GM21528 (cell line): ENCODE measurements around the gene FCGBP.
"Not testable (repeated sequence)": the region's sequence is repeated elsewhere in the genome, so short reads cannot be mapped to it uniquely, and the experiment has no call there.

Source experiments
- ATAC-seq: cut with Tn5 transposase; IDR thresholded peaks from one replicate; pipeline ENCODE4 v1.9.1; 2021; ENCODE audit warnings: mild to moderate bottlenecking, moderate library complexity; ENCODE audit not compliant: unreplicated experiment, low FRiP score

Gene FCGBP

DNA sequence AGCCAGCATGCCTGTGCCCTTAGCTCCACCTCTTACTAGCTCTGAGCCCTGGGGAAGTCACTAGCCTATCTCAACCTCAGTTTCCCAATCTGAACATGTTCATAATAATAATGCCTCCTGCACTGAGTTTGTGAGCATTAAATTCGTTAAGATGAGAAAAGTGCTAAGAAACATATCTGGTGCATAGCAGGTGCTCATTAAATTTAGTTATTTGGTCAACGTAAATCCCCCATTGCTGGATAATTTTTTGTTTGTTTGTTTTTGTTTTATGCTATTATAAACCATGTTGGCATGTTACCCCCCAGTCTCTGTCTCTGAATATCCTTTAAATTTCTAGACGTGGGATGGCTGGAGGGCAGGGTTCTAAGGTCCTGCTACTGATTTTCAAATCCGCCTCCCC lies 10.6 kb downstream of the FCGBP start:
- ATAC-seq = no peak

DNA sequence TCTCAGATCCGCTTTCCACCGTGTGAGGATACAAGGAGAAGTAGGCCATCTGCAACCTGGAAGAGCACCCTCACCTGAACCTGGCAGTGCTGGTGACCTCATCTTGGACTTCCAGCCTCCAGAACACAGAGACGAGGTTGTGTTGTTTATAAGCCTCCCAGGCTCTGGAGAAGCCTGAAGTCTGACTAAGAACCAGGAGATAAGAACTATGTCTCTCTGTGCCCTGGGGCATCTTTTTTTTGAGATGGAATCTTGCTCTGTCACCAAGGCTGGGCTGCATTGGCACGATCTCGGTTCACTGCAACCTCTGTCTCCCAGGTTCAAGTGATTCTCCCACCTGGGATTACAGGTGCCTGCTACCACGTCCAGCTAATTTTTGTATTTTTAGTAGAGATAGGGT lies 14.5 kb downstream of the FCGBP start:
- no peak for ATAC-seq

DNA sequence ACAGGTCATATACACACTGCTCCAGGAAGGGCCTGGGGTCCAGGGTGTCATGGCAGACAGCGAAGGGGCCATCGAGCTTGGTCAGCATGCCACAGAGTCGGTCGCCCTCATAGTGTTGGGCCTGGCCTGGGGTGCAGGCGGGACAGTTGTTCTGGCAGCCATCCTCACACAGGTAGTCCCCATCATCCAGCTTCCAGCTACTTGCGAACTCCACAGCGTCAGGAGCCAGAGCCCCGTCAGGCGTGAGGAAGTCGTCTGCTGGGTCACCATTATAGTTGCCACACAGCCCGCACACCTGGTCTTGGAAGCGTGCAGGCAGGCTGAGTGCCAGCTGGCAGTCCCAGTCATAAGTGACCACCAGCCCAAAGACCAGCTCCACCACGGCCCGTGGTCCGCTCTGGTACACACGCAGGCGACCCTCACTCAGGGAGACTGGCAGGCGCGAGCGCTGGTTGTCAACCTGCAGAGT lies 16.2 kb downstream of the FCGBP start:
- ATAC-seq = no peak

DNA sequence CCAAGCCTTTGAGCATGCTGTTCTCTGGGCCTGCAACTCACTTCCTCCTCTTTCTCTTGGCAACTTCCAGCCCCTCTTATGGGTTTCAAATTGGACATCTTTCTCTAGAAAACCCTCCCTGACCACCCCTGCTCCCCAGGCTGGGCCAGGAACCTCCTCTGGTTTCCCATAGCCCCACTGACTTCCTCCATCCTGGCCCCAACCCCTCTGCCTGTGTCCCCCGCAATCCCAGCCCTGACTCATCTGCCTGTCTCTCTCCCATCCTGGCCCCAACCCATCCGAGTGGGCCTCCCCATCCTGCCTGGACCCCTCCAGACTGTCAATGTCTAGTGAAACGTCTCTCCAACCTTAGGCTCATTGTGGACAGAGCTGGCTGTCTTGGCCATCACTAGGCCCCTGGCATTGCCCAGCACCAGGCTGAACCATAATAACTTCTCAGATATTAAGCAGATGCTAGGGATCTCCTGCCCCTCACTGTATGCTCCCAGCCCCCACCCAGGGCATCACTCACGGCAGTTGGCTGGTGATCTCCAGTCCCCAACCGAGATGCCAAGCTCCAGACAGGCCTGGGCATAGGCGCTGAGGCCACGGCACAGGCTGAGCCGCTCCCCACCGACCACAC lies 16.8 kb downstream of the FCGBP start:
- no peak for ATAC-seq

DNA sequence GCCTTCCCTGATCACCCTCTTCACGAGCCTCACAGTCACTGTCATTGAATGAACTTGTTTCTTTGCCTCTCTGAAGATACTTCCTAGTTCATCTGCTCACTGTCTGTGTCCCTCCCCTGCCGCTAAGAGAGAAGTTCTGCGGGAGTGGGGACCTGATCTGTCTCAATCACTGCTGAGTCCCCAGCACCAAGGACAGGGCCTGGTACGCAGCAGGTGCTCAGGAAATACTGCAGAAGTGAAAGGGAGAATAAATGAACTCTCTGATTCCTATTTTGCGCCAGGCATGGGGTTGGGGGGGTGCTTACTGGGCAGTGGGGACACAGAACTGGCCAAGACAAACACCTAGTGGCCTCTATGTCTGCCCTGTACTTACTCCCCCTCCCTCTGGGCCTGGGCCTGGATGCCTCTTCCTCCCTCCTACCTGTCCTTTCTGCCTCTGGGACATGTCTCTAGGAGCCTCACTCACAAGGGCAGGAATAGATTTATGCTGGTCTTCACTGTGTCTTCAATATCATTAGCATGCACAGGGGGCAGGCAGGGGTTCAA lies 17.5 kb downstream of the FCGBP start:
- no peak for ATAC-seq

DNA sequence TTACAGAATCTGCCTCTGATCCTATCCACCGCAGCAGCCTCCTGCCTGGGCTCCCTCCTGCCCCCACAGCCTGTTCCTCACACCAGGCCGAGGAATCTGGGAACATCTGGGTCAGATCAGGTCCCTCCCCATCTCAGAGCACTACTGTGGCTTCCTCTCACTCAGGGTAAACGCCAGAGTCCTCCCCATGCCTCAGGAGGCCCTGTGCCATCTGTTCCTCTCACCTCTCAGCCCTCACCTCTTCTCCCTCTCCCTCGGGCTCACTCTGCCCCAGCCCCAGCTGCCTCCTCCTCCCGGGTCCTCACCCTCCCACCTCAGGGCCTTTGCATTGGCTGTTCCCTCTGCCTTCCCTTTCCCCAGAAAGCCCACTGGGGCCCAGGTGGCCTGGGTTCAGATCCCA lies 18.2 kb downstream of the FCGBP start:
- ATAC-seq = no peak

DNA sequence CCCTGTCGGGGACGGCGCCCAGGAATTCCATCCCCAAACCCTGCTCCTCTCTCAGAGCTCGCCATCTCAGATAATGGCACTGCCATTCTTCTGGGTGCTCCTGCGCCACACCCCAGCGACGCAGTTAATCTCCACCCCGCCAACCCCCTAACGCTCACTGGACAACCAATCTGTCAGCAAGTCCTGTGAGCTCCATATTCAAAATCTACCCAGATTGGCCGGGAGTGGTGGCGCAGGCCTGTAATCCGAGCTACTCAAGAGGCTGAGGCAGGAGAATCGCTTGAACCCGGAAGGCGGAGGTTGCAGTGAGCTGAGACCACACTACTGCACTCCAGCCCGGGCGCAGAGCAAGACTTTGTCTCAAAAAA lies 18.6 kb downstream of the FCGBP start:
- no peak for ATAC-seq

DNA sequence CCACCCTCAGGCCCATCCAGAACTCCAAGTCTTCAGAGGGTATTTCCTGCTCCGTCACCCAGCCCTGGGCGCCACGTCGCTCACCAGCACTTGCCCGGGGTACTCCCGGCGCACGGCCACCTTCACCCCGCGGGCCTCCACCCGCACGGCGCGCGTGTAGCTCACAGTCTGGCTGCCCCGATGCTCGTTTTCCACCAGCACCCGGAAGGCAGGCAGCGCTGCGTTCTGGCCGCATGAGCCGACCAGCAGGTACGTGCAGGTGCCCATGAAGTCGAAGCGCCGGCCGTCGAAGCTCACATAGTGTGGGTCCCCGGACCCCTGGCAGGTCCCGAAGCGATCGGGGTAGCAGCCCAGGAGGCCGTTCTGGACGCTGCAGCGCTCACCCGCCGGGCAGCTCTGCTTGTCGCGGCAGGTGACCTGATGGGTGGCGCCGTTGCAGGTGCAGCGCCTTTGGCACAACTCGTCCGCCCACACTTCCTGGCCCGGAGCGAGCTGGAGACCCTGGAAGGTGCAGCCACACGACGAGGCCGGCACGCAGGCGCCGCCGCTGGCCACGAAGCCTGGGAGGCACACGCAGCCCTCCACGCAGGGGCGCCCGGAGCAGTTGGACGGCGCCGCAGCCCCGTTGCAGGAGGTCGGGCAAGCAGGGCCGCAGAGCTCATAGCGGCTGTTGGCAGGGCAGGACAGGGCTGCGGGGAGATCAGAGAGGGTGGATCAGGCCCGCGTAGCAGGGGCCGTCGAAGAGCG lies 19.2 kb downstream of the FCGBP start:
- ATAC-seq = no peak

DNA sequence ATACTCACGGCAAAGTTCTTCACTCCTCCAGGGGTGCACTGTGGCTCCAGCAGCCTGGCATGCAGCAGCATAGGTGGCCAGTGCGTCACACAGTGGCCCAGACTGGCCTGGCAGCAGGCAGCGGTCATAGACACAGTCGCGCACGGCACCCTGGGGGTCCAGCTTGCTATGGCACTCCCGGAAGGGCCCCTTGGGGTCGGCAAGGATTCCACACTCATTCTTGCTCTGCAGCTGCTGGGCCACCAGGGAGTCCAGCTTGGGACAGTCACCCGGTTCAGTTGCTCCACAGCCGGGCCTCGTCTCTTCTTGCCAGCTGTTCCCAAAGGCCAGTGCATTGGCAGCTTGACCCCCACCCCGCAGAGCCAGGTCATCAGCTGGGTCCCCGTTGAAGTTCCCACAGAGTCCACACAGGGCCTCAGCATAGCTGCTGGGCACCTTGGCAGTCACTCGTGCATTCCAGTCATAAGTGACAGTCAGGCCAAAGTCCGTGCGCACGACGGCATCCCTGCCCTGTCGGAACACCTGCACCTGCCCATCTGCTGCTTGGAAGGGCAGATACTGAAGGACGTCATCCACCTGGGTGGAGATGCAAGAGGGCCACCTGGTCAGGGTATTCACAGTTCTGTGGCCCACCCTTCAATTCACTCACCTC lies 20.6 kb downstream of the FCGBP start:
- no peak for ATAC-seq

DNA sequence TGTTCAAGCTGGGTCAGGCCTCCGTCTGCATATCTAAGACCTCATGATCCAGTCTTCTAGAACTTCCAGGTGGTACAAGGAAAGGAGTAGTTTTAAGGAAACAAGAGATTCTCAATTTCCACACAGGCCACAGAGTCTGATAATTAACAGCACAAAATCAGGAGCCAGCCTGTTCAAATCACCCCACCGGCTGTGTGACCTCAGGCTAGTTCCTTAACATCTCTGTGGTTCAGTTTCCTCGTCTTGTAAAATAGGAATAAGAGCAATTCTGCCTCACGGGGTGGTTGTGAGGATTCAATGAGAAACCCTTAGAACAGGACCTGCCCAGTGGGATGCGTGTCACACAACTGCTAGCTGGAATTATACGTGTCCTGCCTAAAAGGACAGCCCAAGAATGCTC lies 25.6 kb downstream of the FCGBP start:
- no peak for ATAC-seq

DNA sequence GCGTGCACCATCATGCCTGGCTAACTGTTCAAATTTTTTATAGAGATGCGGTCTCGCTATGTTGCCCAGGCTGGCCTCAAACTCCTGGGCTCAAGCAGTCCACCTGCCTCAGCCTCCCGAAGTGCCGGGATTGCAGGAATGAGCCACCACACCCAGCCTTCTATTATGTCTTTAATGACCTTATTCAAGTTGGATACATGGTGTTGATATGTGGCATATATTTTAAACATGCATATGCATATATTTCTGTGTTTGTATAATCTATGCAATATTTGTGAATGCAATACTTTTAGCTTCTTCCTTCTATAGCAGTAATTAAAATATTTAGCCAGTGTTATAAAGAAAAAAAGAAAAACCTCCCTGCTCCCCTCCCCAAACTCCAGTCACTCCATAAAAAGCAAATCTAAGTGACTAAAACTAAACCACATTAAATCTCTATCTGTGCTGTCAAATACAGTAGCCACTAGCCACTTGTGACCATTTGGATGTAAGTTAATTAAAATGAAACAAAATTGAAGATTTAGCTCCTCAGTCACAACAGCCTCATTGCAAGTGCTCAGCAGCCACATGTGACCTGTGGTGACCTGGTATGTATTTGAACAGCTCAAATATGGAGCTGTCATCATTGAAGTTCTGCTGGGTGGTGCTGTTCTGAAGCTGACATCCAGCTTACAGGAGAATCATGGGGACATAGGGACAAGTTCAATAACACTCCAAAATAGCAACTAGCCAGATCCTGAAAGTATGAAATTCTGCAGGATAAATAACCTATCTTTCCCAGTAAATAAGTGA lies 27.4 kb downstream of the FCGBP start:
- ATAC-seq = no peak

DNA sequence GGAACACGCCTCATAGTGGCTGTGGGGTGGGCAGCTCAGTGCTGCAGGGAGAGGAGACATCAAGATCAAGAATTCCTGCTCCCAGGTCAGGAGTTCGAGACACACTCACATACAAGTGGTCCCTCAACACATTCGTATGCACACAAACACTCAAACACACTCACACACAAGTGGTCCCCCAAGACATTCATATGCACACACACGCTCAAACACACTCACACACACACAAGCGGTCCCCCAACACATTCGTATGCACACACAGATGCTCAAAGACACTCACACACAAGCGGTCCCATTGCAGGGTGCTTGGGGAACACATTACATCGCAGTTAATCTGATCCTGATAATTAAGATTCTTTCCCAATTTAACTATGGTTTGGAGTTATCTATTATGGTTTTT lies 28.2 kb downstream of the FCGBP start:
- no peak for ATAC-seq

DNA sequence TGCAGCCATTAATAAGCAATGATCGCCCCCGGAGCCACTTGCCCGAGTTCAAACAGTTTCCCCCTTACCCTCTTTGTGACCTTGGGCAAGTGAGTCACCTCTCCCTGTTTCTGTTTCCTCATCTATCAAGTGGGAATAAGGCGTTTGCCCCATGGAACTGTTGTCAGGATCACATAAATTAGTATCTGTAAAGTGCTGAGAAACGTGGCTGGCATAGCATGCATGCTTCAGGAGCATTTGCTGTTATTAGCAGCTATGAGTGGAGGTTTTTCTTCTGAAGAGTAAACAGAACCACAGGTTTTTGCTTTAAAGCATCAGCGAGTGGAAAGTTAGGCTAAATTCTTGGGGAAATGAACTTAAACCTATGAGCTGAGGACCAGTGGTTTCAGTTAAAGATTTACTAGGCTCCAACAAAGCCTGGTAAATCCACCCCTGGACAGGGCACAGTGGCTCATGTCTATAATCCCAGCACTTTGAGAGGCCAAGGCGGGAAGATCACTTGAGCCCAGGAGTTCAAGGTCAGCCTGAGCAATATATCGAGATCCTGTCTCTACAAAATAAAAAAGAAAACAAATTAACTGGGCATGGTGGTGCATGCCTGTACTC lies 30.8 kb downstream of the FCGBP start:
- ATAC-seq = not testable (repeated sequence)

DNA sequence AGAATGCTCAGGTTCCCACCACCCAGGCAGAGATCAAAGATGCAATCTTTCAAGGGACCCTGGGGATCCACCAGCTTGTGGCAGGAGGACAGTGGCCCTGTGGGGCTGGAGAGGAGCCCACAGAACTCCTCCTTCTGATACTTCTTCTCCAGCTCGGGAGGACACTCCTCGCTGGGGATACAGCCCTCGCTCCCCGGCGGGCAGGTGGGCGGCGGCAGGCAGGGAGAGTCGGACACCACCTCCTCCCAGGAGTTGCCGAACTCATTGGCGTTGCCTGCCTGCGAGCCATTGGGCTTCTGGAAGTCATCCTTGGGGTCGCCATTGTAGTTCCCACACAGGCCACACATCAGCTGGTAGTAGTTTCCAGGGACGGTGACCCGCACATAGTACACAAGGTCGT lies 32.1 kb downstream of the FCGBP start:
- ATAC-seq = not testable (repeated sequence)

DNA sequence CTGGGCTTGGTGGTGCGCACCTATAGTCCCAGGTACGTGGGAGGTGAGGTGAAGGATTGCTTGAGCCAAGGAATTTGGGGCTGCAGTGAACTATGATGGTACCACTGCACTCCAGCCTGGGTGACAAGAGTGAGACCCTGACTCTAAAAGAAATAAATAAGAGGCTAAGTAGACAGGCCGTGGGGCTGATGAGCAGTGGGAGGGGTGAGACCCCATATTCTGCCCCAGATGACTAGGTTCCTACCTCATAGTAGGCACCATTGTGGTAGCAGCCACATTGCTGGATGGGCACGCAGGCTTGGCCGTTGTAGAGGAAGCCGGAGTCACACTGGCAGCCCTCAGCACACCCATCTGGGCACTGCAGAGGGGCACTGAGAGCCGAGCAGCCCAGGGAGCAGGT lies 32.8 kb downstream of the FCGBP start:
- ATAC-seq = not testable (repeated sequence)

DNA sequence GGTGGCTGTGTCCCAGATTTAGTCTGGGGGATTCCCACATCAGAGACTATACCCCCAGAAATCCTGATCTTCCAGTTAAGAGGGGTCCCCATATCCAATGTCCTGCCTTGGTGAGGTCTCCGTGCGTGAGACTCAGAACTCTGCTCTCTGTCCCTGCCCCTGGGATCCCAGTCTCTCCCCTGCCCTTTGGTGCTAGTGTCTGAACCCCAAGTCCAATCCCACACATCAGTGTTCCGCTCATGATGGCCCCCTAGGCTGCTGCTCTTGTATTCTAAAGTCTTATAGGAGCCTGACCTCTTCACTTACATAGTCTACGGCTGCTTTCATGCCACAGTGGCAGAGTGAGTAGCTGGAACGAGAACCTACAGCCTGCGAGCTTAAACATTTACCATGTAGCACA lies 35.6 kb downstream of the FCGBP start:
- ATAC-seq = not testable (repeated sequence)

DNA sequence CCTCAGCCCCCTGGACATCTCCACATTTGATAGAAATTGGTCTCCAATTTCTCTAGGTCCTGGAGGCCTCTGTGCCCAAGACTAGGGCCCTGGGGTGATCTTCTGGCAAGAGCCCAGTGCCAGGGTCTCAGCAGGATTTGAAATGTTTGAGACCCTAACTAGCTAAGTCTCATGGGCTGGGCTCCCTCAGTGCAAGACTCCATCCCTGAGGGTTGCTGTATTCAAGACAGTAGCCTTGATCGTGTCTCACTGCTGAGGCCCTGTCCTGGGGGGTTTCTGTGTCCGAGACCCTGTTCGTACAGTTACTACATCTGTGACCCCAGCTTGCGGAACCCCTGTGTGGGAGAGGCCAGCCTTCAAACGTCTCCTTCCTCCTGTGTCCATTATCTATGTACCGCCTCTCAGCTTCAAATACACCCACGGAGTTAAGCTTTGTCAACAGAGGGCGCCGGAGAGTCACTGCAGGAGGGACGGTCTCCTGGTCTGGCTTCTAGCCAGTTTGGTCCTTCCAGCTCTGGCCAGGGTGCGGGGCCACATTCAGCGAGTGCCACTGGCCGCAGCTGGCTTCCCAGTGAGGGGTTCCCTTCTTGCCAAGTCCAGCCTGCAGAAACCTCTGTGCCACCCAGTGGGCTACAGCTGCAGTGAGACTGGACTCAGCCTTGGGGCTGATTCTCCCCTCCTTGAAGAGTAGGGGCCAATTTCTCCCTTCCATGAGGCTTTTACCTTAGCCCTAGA lies 36.8 kb downstream of the FCGBP start:
- ATAC-seq = not testable (repeated sequence)

DNA sequence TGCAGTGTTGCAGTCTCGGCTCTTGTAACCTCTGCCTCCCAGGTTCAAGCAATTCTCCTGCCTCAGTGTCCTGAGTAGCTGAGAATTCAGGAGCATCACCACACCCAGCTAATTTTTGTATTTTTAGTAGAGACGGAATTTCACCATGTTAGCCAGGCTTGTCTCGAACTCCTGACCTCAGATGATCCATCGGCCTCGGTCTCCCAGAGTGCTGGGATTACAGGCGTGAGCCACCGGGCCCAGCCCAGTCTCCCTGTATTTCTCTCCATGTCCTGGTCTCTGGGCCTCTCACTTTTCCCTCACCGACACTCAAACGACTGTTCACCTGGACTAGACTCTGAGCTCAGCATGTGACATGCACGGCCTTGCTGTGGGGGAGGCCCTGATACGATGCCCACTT lies 39.3 kb downstream of the FCGBP start:
- ATAC-seq = not testable (repeated sequence)

DNA sequence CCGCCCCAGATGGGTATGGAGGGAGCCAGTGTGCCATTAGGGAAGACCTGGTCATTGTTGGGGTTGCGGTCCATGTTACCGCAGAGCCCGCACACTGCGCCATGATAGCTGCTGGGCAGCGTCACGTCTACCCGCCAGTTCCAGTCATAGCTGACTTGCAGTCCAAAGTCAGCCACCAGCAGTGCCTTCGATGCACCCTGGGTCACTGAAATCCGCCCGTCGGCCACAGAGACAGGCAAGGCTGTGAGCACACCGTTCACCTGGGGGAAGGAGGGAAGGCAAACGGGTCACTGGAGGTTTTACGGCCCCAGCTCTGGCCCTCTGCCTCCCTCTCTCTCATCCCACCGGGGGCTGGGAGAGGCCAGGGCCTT lies 40.2 kb downstream of the FCGBP start:
- not testable (repeated sequence) for ATAC-seq
